ENCODE data around the gene RANBP9. TPM values are rescaled to one million over a fixed set of nuclear protein-coding genes. Genes with fewer than 3 reads are reported as not detected.

Gene RANBP9
- total RNA-seq, 1 donor, result 53.9 TPM

DNA sequence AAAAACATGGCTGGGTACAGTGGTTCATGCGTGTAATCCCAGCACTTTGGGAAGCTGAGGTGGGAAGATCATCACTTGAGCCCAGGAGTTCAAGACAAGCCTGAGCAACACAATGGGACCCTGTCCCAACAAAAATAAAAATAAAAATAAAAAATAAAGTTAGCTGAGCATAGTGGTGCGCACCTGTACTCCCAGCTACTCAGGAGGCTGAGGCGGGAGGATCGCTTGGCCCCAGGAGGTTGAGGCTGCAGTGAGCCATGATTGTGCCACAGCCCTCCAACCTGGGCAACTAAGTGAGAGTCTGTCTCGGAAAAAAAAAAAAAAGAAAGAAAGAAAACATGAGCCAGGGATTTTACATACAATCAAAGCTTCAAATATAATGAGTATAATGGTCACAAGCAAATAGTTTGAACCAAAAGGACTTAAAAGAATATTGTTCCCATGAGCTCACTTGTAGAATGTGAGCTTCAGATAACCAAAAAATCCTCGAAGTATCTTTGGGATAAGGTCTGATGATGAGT is 31.1 kb downstream of the RANBP9 start:
- Histone ChIP-seq H3K27ac (ENCODE audit: low read depth, low read length) (no peak overlapping the region), H3K9me3 (ENCODE audit: low read depth, low read length) (no peaks in the 10 kb centered on the region), H3K79me2 (ENCODE audit: insufficient read depth, low read length) (peaks cover 92% of the 10 kb centered on the region), H3K27me3 (ENCODE audit: insufficient read depth, low read length) (no peaks in the 10 kb centered on the region), H3K4me2 (ENCODE audit: insufficient read depth, low read length) (no peak overlapping the region), H3K36me3 (ENCODE audit: insufficient read depth, low read length) (peaks cover 3% of the 10 kb centered on the region), H4K20me1 (ENCODE audit: insufficient read depth, low read length) (peaks cover 23% of the 10 kb centered on the region), H3K4me1 (ENCODE audit: insufficient read depth, low read length) (no peaks in the 10 kb centered on the region), H2AFZ (ENCODE audit: low read length) (no peak overlapping the region), H3K4me3 (ENCODE audit: insufficient read depth, low read length) (no peak overlapping the region)
- TF ChIP-seq, protein P1, sequence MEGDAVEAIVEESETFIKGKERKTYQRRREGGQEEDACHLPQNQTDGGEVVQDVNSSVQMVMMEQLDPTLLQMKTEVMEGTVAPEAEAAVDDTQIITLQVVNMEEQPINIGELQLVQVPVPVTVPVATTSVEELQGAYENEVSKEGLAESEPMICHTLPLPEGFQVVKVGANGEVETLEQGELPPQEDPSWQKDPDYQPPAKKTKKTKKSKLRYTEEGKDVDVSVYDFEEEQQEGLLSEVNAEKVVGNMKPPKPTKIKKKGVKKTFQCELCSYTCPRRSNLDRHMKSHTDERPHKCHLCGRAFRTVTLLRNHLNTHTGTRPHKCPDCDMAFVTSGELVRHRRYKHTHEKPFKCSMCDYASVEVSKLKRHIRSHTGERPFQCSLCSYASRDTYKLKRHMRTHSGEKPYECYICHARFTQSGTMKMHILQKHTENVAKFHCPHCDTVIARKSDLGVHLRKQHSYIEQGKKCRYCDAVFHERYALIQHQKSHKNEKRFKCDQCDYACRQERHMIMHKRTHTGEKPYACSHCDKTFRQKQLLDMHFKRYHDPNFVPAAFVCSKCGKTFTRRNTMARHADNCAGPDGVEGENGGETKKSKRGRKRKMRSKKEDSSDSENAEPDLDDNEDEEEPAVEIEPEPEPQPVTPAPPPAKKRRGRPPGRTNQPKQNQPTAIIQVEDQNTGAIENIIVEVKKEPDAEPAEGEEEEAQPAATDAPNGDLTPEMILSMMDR (IDR thresholded peaks at IDR 0.05; ENCODE audit: extremely low read depth, low read depth, low read length), result no peak
- no peak for DNase-seq (ENCODE audit: insufficient read length, low spot score, missing footprints)

DNA sequence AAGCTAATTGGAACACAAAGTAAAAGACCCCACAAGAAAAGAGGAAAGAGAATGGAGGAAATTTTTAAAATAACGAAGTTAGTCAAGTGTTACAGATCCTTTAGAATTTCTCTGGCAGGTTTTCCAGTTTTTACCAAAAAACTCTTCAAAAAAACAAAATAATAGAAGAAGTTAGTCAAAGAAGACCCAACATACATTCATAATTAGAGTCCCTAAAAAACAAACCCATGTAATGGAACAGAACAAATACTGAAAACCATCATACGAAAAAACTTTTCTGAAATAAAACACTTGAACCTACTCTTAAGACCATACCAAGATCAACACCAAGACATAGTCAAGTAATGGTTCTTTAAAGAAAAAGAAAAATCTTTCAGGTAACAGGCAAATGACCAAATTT is 31.6 kb downstream of the RANBP9 start:
- no peak for DNase-seq (ENCODE audit: insufficient read length, low spot score, missing footprints)
- H3K27ac ChIP-seq (ENCODE audit: low read depth, low read length), result no peak overlapping the region
- peaks cover 3% of the 10 kb centered on the region for H3K36me3 ChIP-seq (ENCODE audit: insufficient read depth, low read length)
- H2AFZ ChIP-seq (ENCODE audit: low read length), result no peak overlapping the region
- H3K79me2 ChIP-seq (ENCODE audit: insufficient read depth, low read length), result peaks cover 91% of the 10 kb centered on the region
- no peaks in the 10 kb centered on the region for H3K9me3 ChIP-seq (ENCODE audit: low read depth, low read length)
- H3K27me3 ChIP-seq (ENCODE audit: insufficient read depth, low read length), result no peaks in the 10 kb centered on the region
- no peaks in the 10 kb centered on the region for H3K4me1 ChIP-seq (ENCODE audit: insufficient read depth, low read length)
- TF ChIP-seq, protein P1 (IDR thresholded peaks at IDR 0.05; ENCODE audit: extremely low read depth, low read depth, low read length), result no peak
- H3K4me2 ChIP-seq (ENCODE audit: insufficient read depth, low read length), result no peak overlapping the region
- H4K20me1 ChIP-seq (ENCODE audit: insufficient read depth, low read length), result peaks cover 25% of the 10 kb centered on the region
- no peak overlapping the region for H3K4me3 ChIP-seq (ENCODE audit: insufficient read depth, low read length)

DNA sequence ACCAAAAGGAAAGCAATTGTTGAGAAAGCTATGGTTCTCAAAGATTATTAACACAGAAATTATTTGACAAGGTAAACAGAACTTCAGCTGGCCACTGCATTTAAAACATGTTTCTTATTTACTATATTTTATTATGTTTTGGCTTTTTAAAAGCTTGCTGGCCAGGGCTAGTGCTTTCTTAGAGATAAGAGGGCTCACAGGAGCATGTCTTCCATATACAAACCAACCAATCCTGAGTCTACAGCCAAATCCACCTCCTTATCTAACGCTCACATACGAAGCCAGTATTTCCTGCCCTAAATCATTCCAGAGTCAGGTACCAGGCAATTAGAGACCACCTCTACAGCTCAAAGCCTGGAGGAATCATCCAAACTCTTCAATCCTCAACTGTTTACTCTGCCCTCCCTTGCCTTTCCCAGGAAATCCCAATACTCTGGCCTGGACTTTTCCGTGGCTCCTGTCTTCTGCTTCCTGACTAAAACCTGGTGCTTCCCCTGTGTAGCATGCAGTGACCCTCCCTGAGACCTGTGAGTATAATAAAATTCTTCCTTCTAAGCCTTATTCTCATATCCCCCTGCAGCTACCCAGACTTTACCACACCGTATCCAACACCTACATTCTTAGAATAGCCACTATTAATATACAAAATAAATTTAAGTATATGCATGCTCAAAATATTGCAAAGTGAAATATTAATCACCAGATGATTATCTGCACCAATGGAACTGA is 33.2 kb downstream of the RANBP9 start:
- H3K4me2 ChIP-seq (ENCODE audit: insufficient read depth, low read length), result no peak overlapping the region
- H4K20me1 ChIP-seq (ENCODE audit: insufficient read depth, low read length), result peaks cover 20% of the 10 kb centered on the region
- peaks cover 3% of the 10 kb centered on the region for H3K36me3 ChIP-seq (ENCODE audit: insufficient read depth, low read length)
- H3K9me3 ChIP-seq (ENCODE audit: low read depth, low read length), result no peaks in the 10 kb centered on the region
- no peaks in the 10 kb centered on the region for H3K4me1 ChIP-seq (ENCODE audit: insufficient read depth, low read length)
- DNase-seq (ENCODE audit: insufficient read length, low spot score, missing footprints), result no peak
- H3K27ac ChIP-seq (ENCODE audit: low read depth, low read length), result no peak overlapping the region
- H3K79me2 ChIP-seq (ENCODE audit: insufficient read depth, low read length), result peaks cover 93% of the 10 kb centered on the region
- no peak overlapping the region for H2AFZ ChIP-seq (ENCODE audit: low read length)
- H3K4me3 ChIP-seq (ENCODE audit: insufficient read depth, low read length), result no peak overlapping the region
- H3K27me3 ChIP-seq (ENCODE audit: insufficient read depth, low read length), result no peaks in the 10 kb centered on the region
- TF ChIP-seq, protein P1 (IDR thresholded peaks at IDR 0.05; ENCODE audit: extremely low read depth, low read depth, low read length), result no peak

DNA sequence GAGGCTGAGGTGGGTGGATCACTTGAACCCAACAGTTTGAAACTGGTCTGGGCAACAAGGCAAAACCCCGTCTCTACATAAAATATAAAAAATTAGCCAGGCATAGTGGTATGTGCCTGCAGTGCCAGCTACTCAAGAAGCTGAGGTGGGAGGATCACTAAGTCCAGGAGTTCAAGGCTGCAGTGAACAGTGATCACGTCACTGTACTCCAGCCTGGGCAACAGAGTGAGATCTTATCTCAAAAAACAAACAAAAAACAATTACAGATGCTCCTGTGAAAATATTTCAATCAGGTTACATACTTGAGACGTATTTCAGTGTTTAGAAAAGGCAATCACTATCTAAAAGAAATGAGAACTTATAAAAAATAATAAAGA is 33.8 kb downstream of the RANBP9 start:
- Histone ChIP-seq H3K4me1 (ENCODE audit: insufficient read depth, low read length) (no peaks in the 10 kb centered on the region), H3K4me3 (ENCODE audit: insufficient read depth, low read length) (no peak overlapping the region), H3K79me2 (ENCODE audit: insufficient read depth, low read length) (peaks cover 95% of the 10 kb centered on the region), H3K4me2 (ENCODE audit: insufficient read depth, low read length) (no peak overlapping the region), H2AFZ (ENCODE audit: low read length) (no peak overlapping the region), H4K20me1 (ENCODE audit: insufficient read depth, low read length) (peaks cover 20% of the 10 kb centered on the region), H3K9me3 (ENCODE audit: low read depth, low read length) (no peaks in the 10 kb centered on the region), H3K27ac (ENCODE audit: low read depth, low read length) (no peak overlapping the region), H3K36me3 (ENCODE audit: insufficient read depth, low read length) (peaks cover 3% of the 10 kb centered on the region), H3K27me3 (ENCODE audit: insufficient read depth, low read length) (no peaks in the 10 kb centered on the region)
- TF ChIP-seq, protein P1 (IDR thresholded peaks at IDR 0.05; ENCODE audit: extremely low read depth, low read depth, low read length), result no peak
- no peak for DNase-seq (ENCODE audit: insufficient read length, low spot score, missing footprints)
